T-cell (primary cell): ENCODE data around the gene MTOR. TPM values are rescaled to one million over a fixed set of nuclear protein-coding genes. Genes with fewer than 3 reads are reported as not detected.

Experiments used
- ATAC-seq, 4 experiments: fragments of 200-7000 bp in 3 of 4; fragments of 150-1000 bp in 1 of 4; cut with Tn5 transposase; replicated peaks in 1 of 4; 1 replicate in 3 of 4; 2 replicates in 1 of 4; pipeline ENCODE4 v1.10.0; 2021; ENCODE audit warnings: moderate library complexity in 3 of 4, mild to moderate bottlenecking in 2 of 4, moderate number of reproducible peaks in 1 of 4
- CTCF ChIA-PET, 2 donors: fragments of 300-600 bp; sonication (Branson Sonifier 250); formaldehyde crosslinking; loops; one replicate each; lab custom pipeline; 2022; ENCODE audit warnings: antibody characterized with exemption in 2 of 2; lab: Charles Lee
- POLR2A ChIA-PET, 2 donors: fragments of 300-600 bp; sonication (Branson Sonifier 250); formaldehyde crosslinking; loops; one replicate each; lab custom pipeline; 2022; ENCODE audit warnings: antibody characterized with exemption in 2 of 2; lab: Charles Lee
- DNase-seq, 35 experiments: peaks; one replicate each; pipeline versions ENCODE4 v3.0.0 to v3.0.0-alpha.2; 2013 to 2023
- H3K27ac ChIP-seq: one replicate; pipeline ENCODE4 v1.5.1; 2013; ENCODE audit warnings: low read length
- H3K27me3 ChIP-seq, 2 experiments: replicated peaks in 1 of 2; 1 replicate in 1 of 2; 2 replicates in 1 of 2; pipeline versions ENCODE4 v1.6.1 to v1.7.0; 2013; ENCODE audit warnings: low read length in 1 of 2, mixed read lengths in 1 of 2; ENCODE audit not compliant: control insufficient read depth in 2 of 2, insufficient read depth in 2 of 2; ENCODE audit errors: extremely low read depth in 1 of 2
- H3K36me3 ChIP-seq, 2 donors: 1 replicate in 1 of 2; 2 replicates in 1 of 2; pipeline versions ENCODE4 v1.6.1 to v1.7.0; 2013; ENCODE audit warnings: low read length in 1 of 2; ENCODE audit not compliant: control insufficient read depth in 2 of 2, insufficient read depth in 1 of 2; ENCODE audit errors: extremely low read depth in 1 of 2
- H3K4me1 ChIP-seq, 2 experiments: 1 replicate in 1 of 2; 2 replicates in 1 of 2; pipeline versions ENCODE4 v1.6.1 to v1.7.0; 2013; ENCODE audit warnings: low read length in 2 of 2, mixed read lengths in 1 of 2; ENCODE audit not compliant: insufficient read depth in 2 of 2, control insufficient read depth in 1 of 2; ENCODE audit errors: extremely low read depth in 1 of 2
- H3K4me3 ChIP-seq, 2 donors: 1 replicate in 1 of 2; 2 replicates in 1 of 2; pipeline versions ENCODE4 v1.5.1 to v1.7.0; 2013; ENCODE audit warnings: mild to moderate bottlenecking in 2 of 2, low read length in 1 of 2, moderate library complexity in 1 of 2; ENCODE audit not compliant: control insufficient read depth in 1 of 2; ENCODE audit errors: extremely low read depth in 1 of 2
- H3K9me3 ChIP-seq: 2 replicates; pipeline ENCODE4 v1.7.0; 2013
- H3K27ac Mint-ChIP-seq, 2 donors: one replicate each; pipeline ENCODE4 v1.8.0; 2020 to 2021; ENCODE audit warnings: mild to moderate bottlenecking in 2 of 2, mixed read lengths in 2 of 2
- H3K27me3 Mint-ChIP-seq, 2 donors: one replicate each; pipeline ENCODE4 v1.8.0; 2021 to 2022; ENCODE audit warnings: mixed read lengths in 2 of 2
- H3K36me3 Mint-ChIP-seq: one replicate; pipeline ENCODE4 v1.8.0; 2021; ENCODE audit warnings: mixed read lengths
- H3K4me1 Mint-ChIP-seq, 3 donors: one replicate each; pipeline ENCODE4 v1.8.0; 2020 to 2022; ENCODE audit warnings: mixed read lengths in 3 of 3, mild to moderate bottlenecking in 1 of 3
- H3K4me3 Mint-ChIP-seq, 3 donors: one replicate each; pipeline ENCODE4 v1.8.0; 2020 to 2022; ENCODE audit warnings: mild to moderate bottlenecking in 3 of 3, mixed read lengths in 3 of 3, moderate library complexity in 3 of 3
- H3K9me3 Mint-ChIP-seq, 3 donors: one replicate each; pipeline ENCODE4 v1.8.0; 2020 to 2022; ENCODE audit warnings: mixed read lengths in 3 of 3
- WGBS: methylation state at CpG from one replicate; pipeline ENCODE4 v1.1.5; 2013; ENCODE audit warnings: missing lambda C conversion rate; ENCODE audit not compliant: insufficient coverage; 5-methylcytosine and 5-hydroxymethylcytosine counted together
- total RNA-seq, 35 experiments: library from RNA in 6 of 35; stranded (reverse) in 6 of 35; fragments of 120-200 nt in 1 of 35; gene quantifications; one replicate each; pipeline versions ENCODE4 v1.2.1 to v1.2.4 and lab custom pipeline; 2013 to 2026

Gene MTOR
- total RNA-seq, 5 donors from 2014 or later (not counting 1 experiment from before 2014, with no cell fraction given), result 41.7 to 45.1 (median 43.6) TPM

- WGBS, result 95% methylated on average over 11 of the region's 11 CpGs
- H3K36me3 Mint-ChIP-seq, result peaks cover 23% of the 10 kb centered on the region
- ATAC-seq, result no peak
Measured at GRCh38 chr1:11176081-11176706, 86.2 kb downstream of the MTOR start.

DNA sequence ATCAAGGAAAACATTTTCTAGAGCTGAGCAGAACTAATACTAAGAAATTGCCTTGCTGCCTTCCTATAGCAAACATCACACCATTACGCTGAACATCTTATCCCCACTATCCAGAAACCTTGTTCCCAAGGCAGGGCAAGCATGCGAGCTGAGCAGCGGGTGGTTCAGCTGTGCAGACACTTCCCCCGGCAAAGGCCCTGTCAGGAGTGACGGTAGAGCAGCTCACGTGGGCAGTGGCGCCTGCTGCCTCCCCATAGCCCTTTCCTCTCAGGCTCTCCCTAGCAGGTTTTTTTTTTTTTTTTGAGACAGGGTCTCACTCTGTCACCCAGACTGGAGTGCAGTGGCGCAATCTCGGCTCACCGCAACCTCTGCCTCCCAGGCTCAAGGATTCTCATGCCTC, 86.9 kb downstream of the MTOR start:
- H3K36me3 ChIP-seq, result peaks cover 6 to 28% of the 10 kb centered on the region in 2 donors
- CTCF ChIA-PET, result no interaction called here
- ATAC-seq, result no peak
- H3K27ac ChIP-seq, result no peak overlapping the region
- H3K4me1 ChIP-seq, result no peaks in the 10 kb centered on the region
- Mint-ChIP-seq H3K36me3 (peaks cover 21% of the 10 kb centered on the region), H3K4me3 (no peak overlapping the region), H3K27ac (no peak overlapping the region), H3K4me1 (no peaks in the 10 kb centered on the region), H3K9me3 (no peaks in the 10 kb centered on the region), H3K27me3 (no peaks in the 10 kb centered on the region)
- POLR2A ChIA-PET, result interaction anchor here in 1 of 2 donors (0.7 kb wide), 1 partner anchor 1231 kb away, joined by 6 read pairs; no protein-coding TSS in a partner anchor
- H3K4me3 ChIP-seq, result no peak overlapping the region
- DNase-seq, result no peak
- H3K27me3 ChIP-seq, result no peaks in the 10 kb centered on the region
- 86% methylated on average over 3 of the region's 10 CpGs for WGBS
- H3K9me3 ChIP-seq, result no peaks in the 10 kb centered on the region

More at GRCh38 chr1:11176081-11176706, 86.2 kb downstream of the MTOR start:
- no peaks in the 10 kb centered on the region for H3K27me3 ChIP-seq
- H3K4me1 ChIP-seq, result no peaks in the 10 kb centered on the region
- Mint-ChIP-seq H3K27ac (no peak overlapping the region), H3K9me3 (no peaks in the 10 kb centered on the region), H3K4me3 (no peak overlapping the region), H3K27me3 (no peaks in the 10 kb centered on the region), H3K4me1 (no peaks in the 10 kb centered on the region)
- H3K36me3 ChIP-seq, result peaks cover 6 to 33% of the 10 kb centered on the region in 2 donors
- no peak overlapping the region for H3K27ac ChIP-seq
- POLR2A ChIA-PET, result interaction anchor here in 1 of 2 donors (0.7 kb wide), 1 partner anchor 1232 kb away, joined by 6 read pairs; no protein-coding TSS in a partner anchor
- no peaks in the 10 kb centered on the region for H3K9me3 ChIP-seq
- no peak for DNase-seq
- no peak overlapping the region for H3K4me3 ChIP-seq
- CTCF ChIA-PET, result no interaction called here

DNA sequence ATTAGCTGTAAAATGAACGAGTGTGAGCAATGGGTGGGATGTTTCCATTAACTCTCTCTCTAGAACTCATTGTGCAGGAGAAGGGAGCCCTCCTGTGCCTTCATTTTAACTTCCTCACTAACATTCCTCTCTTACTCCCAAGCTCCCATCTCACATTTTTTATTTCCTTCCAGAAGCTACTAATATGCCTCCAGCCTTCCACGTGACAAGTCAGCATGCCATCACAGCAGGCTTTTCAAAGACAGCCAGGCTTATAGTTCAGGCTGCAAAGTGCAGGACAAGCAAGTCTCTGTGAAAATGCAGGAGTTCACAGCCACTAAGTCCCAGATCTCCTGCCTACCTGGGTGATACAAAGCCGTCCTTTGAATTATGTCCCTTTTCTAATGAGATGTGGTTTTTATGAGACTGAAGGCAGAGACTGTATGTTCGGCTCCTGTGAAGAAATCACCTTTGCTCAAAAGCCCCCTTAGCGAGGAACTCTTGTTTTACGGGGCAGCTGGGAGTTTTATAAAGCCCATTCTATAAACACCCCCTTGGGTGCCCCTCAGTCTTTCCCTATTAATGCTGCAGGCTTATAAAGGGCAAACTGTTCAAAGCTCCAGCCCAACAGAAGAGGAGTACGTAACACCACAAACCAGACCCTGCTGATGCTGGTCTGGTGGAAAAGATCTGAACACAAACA, 87.9 kb downstream of the MTOR start:
- no peak overlapping the region for H3K27ac ChIP-seq
- H3K4me1 ChIP-seq, result no peaks in the 10 kb centered on the region
- Mint-ChIP-seq H3K9me3 (no peaks in the 10 kb centered on the region), H3K4me1 (no peaks in the 10 kb centered on the region), H3K36me3 (peaks cover 20% of the 10 kb centered on the region), H3K4me3 (no peak overlapping the region), H3K27me3 (no peaks in the 10 kb centered on the region), H3K27ac (no peak overlapping the region)
- ChIA-PET CTCF (no interaction called here), POLR2A (no interaction called here)
- H3K4me3 ChIP-seq, result no peak overlapping the region
- no peak for ATAC-seq
- peaks cover 9 to 23% of the 10 kb centered on the region in 2 donors for H3K36me3 ChIP-seq
- no peaks in the 10 kb centered on the region for H3K9me3 ChIP-seq
- no peaks in the 10 kb centered on the region for H3K27me3 ChIP-seq
- DNase-seq, result no peak
- WGBS, result 100% methylated on average over 2 of the region's 7 CpGs

GRCh38 chr1:11170102-11170501, 92.2 kb downstream of the MTOR start:
- ATAC-seq, result no peak
- H3K4me3 Mint-ChIP-seq, result no peak overlapping the region
- Histone ChIP-seq H3K4me3 (no peak overlapping the region), H3K9me3 (no peaks in the 10 kb centered on the region), H3K36me3 (peaks cover 6 to 7% of the 10 kb centered on the region in 2 donors), H3K4me1 (no peaks in the 10 kb centered on the region), H3K27me3 (no peaks in the 10 kb centered on the region), H3K27ac (no peak overlapping the region)
- H3K27ac Mint-ChIP-seq, result no peak overlapping the region
- POLR2A ChIA-PET, result no interaction called here
- CTCF ChIA-PET, result no interaction called here
- no peak for DNase-seq
- H3K27me3 Mint-ChIP-seq, result no peaks in the 10 kb centered on the region
- H3K36me3 Mint-ChIP-seq, result peaks cover 29% of the 10 kb centered on the region
- H3K9me3 Mint-ChIP-seq, result no peaks in the 10 kb centered on the region
- no CpG with 5 or more reads among the region's 2 CpGs for WGBS
- no peaks in the 10 kb centered on the region for H3K4me1 Mint-ChIP-seq

GRCh38 chr1:11169202-11169601, 93.1 kb downstream of the MTOR start:
- Mint-ChIP-seq H3K36me3 (peaks cover 38% of the 10 kb centered on the region), H3K27me3 (no peaks in the 10 kb centered on the region), H3K9me3 (no peaks in the 10 kb centered on the region), H3K4me1 (no peaks in the 10 kb centered on the region), H3K4me3 (no peak overlapping the region), H3K27ac (no peak overlapping the region)
- POLR2A ChIA-PET, result no interaction called here
- Histone ChIP-seq H3K4me3 (no peak overlapping the region), H3K4me1 (no peaks in the 10 kb centered on the region), H3K9me3 (no peaks in the 10 kb centered on the region), H3K27me3 (no peaks in the 10 kb centered on the region), H3K36me3 (peaks cover 5 to 7% of the 10 kb centered on the region in 2 donors), H3K27ac (no peak overlapping the region)
- ATAC-seq (no peak), DNase-seq (no peak)
- CTCF ChIA-PET, result interaction anchor here in 1 of 2 donors (0.6 kb wide), 1 partner anchor 74 kb away, joined by 8 read pairs; no protein-coding TSS in a partner anchor
- WGBS, result no CpG with 5 or more reads among the region's 3 CpGs

- ChIA-PET POLR2A (interaction anchor here in 1 of 2 donors (0.7 kb wide), 1 partner anchor 15 kb away, joined by 6 read pairs; no protein-coding TSS in a partner anchor), CTCF (interaction anchor here in 1 of 2 donors (0.6 kb wide), 1 partner anchor 74 kb away, joined by 8 read pairs; no protein-coding TSS in a partner anchor)
- H3K36me3 Mint-ChIP-seq, result peaks cover 38% of the 10 kb centered on the region
- H3K4me1 Mint-ChIP-seq, result peaks cover 0 to 1% (median 0%) of the 10 kb centered on the region in 3 donors
- ATAC-seq, result no peak
- Histone ChIP-seq H3K27ac (no peak overlapping the region), H3K36me3 (peaks cover 5 to 7% of the 10 kb centered on the region in 2 donors), H3K4me3 (no peak overlapping the region), H3K27me3 (no peaks in the 10 kb centered on the region), H3K4me1 (no peaks in the 10 kb centered on the region), H3K9me3 (no peaks in the 10 kb centered on the region)
- no peak overlapping the region for H3K4me3 Mint-ChIP-seq
- no peaks in the 10 kb centered on the region for H3K27me3 Mint-ChIP-seq
- no peaks in the 10 kb centered on the region for H3K9me3 Mint-ChIP-seq
- DNase-seq, result no peak
- WGBS, result no CpG with 5 or more reads among the region's 1 CpG
- no peak overlapping the region for H3K27ac Mint-ChIP-seq
Measured at GRCh38 chr1:11168731-11169130, 93.6 kb downstream of the MTOR start.
